Islet of Langerhans (tissue), 1 donor: ENCODE measurements around the gene GCNT2.
"Not testable (repeated sequence)": the region's sequence is repeated elsewhere in the genome, so short reads cannot be mapped to it uniquely, and the experiment has no call there.

Source experiments
- FAIRE-seq: peaks from one replicate; lab custom pipeline; 2011; peaks lifted over from hg19 to GRCh38; lab: Jason Lieb, UNC

The GCNT2 gene

DNA sequence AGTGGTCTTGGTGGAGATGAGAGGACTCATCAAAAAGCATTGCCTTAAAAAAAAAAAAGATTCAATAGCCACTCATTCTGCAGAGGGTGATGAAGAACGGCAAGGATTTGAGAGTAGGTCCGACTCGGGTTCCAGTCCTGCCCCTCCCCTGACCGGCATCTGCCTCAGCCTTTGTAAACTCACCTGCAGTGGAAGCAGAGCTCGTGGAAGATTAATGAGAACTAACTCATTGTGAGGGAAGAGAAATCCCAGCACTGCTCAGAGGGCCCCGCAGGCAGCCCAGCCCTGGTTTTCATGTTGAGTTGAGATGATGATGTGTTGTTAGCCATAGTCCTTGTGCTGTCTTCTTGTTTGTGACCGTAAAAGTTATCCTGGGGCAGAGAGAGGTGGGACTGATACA lies 59.4 kb downstream of the GCNT2 start:
- FAIRE-seq: no peak

DNA sequence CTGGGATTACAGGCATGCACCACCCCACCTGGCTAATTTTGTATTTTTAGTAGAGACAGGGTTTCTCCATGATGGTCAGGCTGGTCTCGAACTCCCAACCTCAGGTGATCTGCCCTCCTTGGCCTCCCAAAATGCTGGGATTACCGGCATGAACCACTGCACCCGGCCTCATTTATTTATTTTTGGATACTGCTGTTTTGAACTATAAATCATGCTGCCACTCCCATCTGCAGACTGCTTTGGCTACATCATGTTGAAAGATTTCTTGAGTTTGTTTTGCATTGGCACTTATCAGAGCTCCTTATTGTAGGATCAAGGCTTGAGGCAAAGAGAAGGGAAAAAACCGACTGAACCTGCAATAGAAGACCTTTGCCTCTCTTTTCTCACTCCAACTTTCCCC lies 60.3 kb downstream of the GCNT2 start:
- not testable (repeated sequence) for FAIRE-seq

DNA sequence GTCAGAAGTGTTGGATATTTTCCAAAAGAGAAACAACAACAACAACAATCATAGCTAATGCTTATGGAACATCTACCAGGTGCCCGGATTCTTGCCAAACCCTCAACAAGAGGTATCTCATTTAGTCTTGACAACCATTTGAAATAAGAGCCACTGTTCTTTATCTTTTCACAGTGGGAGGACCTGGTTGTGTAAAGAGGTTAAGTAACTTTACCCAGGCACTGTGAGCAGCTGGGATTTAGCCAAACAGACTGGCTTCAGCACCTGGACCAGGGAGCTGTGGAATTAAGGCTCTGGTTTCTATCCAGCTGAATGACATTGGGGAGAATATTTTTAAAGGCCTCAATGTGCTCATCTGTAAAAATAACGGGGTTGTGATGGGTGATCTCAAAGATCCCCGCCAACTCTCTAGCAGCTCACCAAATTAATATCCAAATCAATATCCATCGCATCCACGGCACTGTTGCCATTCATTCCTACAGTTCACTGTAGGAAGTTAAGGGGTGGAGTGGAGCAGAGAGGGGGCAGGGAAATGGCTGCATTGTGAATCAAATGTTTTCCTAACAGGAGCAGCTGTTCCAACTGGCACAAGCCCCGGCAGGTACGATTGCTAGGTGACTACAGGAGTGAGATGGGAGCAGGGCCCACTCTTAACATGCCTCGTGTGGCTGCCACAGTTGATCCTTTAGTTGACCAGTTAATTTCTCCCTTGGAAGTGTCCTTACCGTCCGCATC lies 61.8 kb downstream of the GCNT2 start:
- FAIRE-seq: no peak

DNA sequence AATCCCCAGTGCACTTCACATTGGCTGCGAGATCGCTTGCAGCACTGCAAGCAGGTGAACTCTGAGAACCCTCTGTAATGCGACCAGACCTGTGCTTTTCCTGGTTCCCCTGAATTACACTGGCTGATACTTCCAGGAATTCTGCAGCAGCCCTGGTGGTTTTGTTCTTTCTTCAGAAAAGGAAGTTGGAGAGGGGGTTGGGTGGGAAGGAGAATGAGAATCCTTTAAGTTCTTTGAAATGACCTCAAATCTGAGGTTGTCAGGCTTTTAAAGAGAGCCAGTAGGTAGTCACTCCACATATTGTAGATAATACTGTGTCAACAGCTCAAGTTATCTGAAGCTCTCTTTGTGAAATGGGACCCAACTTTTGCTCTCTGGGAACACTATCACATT lies 62.4 kb downstream of the GCNT2 start:
- FAIRE-seq: no peak

DNA sequence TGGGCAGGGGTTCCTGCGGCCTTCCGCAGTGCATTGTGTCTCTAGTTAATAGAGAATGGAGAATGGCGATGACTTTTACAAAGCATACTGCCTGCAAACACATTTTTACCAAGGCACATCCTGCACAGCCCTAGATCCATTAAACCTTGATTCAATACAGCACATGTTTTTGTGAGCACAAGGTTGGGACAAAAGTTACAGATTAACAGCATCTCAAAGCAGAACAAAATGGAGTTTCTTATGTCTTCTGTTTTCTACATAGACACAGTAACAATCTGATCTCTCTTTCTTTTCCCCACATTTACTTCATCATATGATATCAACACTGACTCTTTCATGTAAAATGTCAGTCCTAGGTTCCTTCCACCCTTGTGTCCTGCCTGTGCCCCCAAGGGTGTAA lies 63.5 kb downstream of the GCNT2 start:
- no peak for FAIRE-seq

DNA sequence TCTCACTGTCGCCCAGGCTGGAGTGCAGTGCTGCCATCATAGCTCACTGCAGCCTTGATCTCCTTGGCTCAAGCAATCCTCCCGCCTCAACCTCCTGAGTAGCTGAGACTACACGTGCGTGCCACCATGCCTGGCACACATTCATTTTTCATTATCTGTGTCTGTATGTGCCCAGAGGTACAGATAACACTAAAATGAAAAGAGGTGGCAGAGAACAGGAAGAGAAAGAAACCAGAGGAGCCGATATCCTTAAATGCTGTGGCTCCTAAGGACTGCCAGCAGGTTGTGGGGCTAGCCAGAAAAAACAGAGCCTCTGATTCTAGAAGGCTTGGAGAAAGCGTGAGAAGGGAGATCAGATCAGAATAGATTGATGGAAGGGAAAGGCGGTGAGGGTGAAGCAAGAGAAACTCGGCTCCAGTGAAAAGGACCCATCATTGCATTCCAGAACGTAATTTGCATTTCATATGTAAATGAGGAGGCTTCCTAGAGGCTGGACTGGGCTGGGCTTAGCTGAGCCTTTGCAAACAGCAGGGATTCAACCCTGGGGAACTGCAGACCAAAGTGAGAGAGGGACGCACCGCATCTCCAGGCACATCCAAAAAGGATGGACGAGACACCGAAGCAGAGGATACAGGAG lies 64.2 kb downstream of the GCNT2 start:
- no peak for FAIRE-seq

DNA sequence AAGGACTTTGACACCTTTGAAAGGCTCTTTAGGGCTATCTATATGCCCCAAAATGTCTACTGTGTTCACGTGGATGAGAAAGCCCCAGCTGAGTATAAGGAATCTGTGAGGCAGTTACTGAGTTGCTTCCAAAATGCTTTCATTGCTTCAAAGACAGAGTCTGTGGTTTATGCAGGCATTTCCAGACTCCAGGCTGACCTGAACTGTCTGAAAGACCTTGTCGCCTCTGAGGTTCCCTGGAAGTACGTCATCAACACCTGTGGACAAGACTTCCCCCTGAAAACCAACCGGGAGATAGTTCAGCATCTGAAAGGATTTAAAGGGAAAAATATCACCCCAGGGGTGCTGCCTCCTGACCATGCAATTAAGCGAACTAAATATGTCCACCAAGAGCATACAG lies 65.2 kb downstream of the GCNT2 start:
- no peak for FAIRE-seq

DNA sequence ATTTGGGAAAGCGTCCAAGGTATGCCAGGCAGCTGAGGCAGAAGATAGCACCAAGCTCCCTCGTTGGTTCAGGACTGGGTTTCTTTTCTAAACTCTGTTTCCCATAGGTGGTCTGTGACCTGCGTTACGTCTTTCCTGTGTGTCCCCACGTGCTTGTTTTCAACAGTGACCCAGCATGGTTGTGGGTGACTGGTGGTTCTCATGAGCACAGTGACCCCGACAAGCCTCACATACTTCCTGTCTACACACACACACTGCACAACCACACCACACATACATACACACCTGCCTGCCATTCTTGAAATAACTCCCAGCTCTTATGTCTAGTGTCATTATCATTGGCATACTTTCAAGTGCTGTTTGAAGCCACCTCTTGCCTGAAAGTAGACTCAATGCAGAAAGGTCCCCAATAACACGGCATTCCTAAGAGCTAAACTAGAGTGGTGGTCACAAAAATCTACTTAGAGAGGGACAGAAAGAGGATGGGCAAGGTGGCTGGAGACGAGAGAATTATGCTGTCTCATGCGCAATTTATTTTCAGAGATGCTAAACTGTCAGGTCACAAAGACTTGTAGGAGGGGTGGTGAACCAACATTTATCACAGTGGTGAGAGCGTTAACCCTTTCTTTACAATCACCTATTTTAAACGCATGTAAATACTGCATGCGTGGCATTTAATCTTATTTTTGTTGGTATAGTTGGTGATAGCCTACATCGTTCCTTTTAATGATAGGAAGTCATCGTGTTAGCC lies 66.7 kb downstream of the GCNT2 start:
- FAIRE-seq: no peak

DNA sequence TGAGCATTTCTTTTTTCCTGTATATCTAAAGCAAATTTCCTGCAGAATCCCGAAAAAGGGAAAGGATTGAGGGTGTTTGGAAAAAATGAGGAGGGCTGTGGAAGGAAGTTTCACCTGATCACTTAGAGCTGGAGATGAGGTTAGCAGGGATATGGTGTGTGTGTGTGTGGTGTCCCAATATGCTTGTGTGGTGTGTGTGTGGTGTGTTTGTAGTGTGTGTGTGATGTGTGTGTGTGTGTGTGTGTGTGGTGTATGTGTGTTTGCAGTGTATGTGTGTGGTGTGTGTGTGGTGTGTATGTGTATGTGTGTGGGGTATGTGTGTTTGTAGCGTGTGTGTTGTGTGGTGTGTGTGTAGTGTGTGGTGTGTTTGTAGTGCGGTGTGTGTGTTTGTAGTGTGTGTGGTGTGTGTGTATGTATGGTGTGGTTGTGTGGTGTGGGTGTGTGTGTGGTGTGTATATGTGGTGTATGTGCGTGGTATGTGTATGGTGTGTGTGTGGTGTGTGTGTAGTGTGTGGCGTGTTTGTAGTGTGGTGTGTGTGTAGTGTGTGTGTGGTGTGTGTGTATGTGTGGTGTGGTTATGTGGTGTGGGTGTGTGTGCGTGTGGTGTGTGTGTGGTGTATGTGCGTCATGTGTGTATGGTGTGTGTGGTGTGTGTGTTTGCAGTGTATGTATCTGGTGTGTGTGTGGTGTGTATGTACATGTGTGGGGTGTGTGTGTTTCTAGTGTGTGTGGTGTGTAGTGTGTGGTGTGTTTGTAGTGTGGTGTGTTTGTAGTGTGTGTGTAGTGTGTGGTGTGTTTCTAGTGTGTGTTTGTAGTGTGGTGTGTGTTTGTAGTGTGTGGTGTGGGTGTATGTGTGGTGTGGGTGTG lies 67.6 kb downstream of the GCNT2 start:
- FAIRE-seq: no peak

DNA sequence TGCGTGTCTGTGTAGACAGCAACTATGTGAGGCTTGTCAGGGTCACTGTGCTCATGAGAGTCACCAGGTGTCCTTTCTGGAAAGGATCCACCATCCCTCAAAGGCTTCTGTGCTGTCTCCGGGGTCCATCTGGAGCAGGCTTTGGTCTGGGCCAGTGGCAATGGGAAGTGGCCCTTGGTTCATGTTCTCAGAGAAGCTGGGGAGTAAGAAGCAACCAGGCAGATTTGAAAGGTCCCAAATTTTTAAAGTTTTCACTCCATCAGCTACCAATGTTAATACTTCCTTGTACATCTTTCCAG lies 68.2 kb downstream of the GCNT2 start:
- no peak for FAIRE-seq

DNA sequence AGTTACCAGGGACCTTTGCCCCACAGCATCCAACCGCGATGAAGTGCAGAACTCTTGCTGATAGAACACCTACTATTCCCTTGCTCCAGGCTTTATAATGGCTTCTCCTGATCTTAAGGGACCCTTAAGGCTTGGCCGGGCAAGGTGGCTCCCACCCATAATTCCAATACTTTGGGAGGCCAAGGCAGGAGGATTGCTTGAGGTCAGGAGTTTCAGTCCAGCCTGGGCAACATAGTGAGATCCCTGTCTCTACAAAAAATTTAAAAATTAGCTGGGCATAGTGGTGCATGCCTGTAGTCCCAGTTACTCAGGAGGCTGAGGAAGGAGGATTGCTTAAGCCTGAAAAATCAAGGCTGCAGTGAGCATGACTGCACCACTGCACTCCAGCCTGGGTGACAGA lies 68.8 kb downstream of the GCNT2 start:
- no peak for FAIRE-seq

DNA sequence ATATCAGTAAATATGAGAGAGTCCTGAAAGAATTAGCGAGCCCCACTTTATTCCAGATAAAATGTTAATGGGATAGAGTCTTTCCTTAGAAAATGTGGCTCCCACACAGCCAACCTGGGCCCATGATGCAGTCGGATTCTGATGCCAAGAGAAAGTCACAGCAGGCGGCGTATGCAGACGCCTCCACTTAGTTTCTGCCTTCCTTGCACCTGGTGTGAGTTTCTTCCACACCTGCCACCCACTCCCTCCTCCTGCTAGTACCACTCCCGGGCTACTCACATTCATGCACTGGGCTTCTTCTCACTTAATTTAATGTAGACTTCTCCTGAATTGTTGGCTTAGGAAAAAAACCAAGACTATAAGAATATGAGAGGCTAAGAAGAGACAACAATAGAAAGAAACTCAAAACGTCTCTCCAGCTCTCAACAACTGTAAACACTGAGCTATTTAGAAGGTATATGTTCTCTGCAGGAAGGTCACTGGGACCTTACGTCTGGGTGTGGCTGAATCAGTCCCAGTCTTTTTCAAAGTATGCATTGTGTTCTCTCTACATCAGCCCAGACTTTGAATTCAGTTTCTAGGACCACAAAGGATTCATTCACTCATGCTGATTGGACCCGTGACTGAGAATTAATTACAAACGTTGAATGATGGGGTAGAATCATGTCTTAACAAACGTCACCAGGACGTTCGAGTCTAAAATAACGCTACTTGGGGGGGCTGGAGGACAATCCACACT lies 70.4 kb downstream of the GCNT2 start:
- no peak for FAIRE-seq

DNA sequence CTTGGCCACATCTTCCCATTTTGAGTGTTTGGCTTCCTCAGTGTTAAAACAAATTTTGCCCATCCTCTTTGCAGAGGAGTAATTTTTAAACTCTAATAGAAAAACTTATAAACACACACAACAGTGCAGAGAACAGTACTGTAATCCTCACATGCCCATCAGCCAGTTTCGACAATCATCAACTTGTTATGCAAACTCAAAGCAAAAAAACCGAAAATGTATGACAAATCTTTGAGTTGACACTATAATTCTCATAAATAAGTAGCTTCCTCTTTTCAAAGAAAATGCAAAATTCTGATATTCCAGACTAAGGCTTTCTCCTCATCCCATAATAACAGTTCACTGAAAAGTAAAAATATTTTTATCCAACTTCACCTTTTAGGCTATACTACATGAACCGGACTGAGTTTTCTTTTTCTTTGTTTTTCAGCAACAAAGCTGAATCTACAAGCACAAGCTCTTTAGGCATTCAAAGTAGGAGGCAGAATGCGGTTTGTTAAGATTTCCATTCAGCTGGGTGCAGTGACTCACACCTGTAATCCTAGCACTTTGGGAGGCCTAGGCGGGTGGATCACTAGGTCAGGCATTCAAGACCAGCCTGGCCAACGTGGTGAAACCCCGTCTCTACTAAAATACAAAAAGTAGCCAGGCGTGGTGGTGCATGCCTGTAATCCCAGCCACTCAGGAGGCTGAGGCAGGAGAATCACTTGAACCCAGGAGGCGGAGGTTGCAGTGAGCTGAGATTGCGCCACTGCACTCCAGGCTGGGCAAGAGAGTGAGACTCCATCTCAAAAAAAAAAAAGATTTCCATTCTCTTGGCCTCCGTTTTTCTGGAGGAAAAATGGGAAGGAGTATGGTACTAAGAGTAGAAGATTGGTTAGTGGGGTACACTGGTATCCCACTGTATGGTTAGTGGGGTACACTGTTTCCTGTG lies 74.8 kb downstream of the GCNT2 start:
- FAIRE-seq: no peak

DNA sequence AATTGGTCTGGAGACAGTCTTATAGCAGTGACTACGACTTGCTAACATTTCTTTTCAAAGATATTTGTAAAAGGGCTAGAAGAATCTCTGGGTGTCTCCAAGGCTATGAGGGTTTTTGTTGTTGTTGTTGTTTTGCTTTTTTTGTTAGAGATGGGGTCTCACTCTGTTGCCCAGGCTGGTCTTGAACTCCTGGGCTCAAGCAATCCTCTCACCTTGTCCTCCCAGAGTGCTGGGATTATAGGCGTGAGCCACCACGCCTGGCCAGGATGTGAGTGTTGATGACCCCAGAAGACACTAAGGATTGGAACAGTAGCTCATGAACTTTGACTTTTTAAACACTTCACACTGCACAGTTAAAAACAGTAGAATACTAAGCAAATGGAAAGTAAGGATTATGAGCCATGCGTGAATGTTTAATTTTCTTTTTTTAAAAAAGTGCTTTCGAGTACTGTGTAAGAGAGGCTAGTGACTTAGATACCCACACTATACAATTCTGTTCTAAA lies 76.4 kb downstream of the GCNT2 start:
- no peak for FAIRE-seq

DNA sequence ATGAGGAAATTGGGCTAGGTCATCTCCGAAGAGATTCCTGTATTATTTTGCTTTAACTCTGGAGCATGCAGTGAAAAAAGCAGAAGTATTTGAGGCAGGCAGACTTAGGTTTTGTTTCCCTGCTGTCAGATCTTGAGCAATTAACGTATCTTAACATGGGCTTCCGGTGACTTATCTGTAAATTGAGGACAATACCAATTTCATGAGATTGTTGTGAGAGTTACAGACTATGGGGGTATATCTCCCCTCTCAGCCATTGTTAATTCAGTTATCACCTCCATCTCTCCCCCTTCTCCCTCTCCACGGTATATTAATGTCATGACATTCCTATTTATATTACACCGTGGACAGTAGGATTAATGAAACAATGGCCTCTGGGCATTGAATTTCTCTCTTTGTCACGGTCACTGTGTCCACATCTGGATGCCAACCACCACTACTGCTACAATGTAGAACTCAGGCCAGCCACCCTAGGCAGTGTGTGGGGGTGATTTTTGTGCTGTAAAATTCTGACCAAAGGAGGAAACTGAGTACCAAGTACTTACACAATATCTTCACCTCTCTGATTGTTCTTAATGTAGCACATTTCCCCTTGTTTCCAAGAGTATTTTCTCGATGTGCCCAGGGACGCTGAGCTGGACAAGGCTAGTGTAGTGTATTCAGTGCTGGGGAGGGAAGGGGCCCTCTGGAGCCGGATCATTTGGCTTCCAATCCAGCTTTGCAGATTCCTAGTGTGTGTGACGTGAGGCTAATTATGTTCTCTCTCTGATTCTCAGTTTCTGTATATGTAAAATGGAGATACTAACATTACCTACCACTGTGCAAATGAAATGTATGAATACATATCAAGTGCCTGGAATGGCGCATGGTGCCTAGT lies 77.2 kb downstream of the GCNT2 start:
- no peak for FAIRE-seq

DNA sequence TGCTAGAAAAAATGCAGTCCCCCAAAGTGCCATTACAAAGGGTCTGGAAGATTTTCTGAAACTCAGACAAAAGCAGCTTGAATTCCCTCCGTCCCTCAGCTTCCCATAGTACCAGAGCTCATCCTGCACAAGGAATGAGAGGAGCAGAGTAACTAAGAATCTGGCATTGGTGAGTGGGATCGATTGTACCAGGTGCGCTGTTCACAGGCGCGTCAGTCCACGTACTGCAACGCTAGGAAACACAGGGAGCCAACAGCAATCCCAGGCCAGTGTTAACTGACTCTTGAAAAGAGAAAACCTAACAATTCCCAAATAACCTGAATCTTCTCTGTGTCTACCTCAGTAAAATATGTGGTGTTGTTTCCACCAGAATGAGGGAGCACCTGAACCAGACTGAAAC lies 77.9 kb downstream of the GCNT2 start:
- no peak for FAIRE-seq

DNA sequence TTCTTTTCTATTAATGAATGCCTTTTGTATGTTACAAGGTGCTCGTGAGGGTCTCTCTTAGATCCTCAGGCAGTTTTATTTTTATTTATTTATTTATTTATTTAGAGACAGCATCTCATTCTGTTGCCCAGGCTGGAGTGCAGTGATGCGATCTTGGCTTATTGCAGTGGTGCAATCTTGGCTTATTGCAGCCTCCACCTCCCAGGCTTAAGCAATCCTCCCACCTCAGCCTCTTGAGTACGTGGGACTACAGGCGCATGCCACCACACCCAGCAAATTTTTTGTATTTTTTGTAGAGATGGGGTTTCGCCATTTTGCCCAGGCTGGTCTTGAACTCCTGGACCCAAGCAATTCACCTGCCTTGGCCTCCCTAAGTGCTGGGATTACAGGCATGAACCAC lies 79.5 kb downstream of the GCNT2 start:
- not testable (repeated sequence) for FAIRE-seq

DNA sequence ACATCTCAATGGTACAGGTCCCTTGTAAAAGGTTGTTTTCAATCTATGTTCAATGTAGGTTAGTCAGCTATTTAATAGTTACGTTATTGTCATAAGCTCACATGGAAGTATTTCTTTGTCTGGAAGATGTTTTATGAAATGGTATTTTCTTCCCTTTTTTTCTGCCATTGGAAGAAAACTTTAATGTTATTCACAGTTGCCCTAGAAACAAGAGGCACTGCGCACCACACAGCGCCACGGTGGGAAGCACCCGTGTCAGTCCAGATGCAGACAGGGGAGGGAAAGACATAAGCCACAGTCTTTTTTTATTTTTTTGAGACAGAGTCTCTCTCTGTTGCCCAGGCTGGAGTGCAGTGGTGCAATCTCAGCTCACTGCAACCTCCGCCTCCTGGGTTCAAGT lies 82.1 kb downstream of the GCNT2 start:
- no peak for FAIRE-seq

DNA sequence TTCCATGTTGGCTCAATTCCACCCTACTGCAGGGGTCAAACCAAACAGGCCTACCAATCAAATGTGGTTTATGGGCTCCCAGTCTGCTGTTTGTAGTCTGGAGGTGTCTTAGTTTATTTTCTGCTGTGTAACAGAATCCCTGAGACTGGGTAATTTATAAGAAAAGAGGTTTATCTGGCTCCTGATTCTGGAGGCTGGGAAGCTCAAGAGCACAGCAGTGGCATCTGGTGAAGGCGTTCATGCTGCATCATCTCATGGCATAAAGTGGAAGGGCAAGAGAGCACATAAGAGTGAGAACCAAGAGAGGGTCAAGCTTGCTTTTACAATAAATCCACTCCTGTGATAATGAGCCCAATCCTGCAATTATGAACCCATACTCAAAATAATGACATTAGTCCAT lies 87.9 kb downstream of the GCNT2 start:
- FAIRE-seq: no peak

DNA sequence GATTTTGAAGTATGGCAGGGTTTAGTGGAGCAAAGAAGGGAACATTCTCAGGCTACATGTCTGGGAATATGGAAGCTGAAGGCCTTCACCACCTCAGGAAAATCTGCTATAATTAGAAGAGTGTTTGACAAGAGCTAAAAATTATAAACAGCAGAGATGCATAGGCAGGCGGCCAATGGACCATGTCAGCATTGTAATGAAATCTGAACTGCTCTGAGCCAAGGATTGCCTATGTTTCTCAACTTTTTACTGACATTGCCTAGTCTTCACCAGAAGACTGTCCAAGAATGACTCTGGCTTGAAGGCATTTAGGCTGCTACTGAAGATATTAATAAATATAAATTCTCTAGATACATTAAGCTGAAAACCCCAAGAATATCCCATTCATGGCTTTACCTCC lies 89.1 kb downstream of the GCNT2 start:
- no peak for FAIRE-seq
